ENCODE data around the gene AGTR1. TPM values are rescaled to one million over a fixed set of nuclear protein-coding genes. Genes with fewer than 3 reads are reported as not detected.
A peak's percentile ranks its signal among the peaks of the same experiment; 100 is the strongest.

AGTR1 gene
- total RNA-seq, 1 experiment from 2014 or later: not detected

DNA sequence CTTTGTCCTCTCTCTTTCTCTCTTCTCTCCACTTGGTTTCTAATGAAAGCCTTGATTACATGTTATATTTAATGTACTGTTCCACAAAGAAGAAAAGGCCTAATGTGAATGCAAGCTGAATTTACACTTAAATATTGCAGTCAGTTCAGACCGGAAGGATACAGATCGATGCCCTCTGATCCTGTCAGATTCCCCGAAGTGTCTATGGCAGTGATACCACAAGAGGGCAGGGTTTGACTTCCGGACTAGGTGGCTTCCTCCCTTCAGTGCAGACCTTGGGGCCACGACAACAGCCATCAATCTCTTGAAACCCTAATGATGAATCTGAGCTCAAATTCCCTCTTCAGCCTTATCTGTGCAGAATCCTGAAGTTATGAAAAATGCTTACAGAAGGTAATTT is 29.5 kb downstream of the AGTR1 start:
- Histone ChIP-seq H2AFZ (ENCODE audit: low read length) (no peak overlapping the region), H3K18ac (ENCODE audit: insufficient read length, low read depth, low read length) (no peak overlapping the region), H2BK20ac (ENCODE audit: low read depth, low read length, poor library complexity, severe bottlenecking) (no peak overlapping the region), H3K4ac (ENCODE audit: low read depth, low read length) (no peak overlapping the region), H2BK120ac (ENCODE audit: low read depth, low read length, poor library complexity, severe bottlenecking) (no peak overlapping the region), H2BK5ac (ENCODE audit: insufficient read length, low read length) (no peak overlapping the region), H3K56ac (ENCODE audit: insufficient read length, low read depth, low read length) (no peak overlapping the region), H2BK15ac (ENCODE audit: low read depth, low read length) (no peak overlapping the region), H3K79me2 (ENCODE audit: insufficient read depth, low read length) (no peaks in the 10 kb centered on the region), H3K23me2 (ENCODE audit: insufficient read length, low read depth, low read length, poor library complexity, severe bottlenecking) (no peaks in the 10 kb centered on the region), H4K91ac (ENCODE audit: insufficient read length, low read depth, low read length) (no peak overlapping the region), H4K8ac (replicated peaks; ENCODE audit: insufficient read length, low read depth, low read length) (no peak overlapping the region), H3K27me3 (ENCODE audit: insufficient read depth, low read length) (no peaks in the 10 kb centered on the region), H3K9me3 (ENCODE audit: control insufficient read depth, low read depth, low read length) (no peaks in the 10 kb centered on the region), H3K79me1 (ENCODE audit: insufficient read depth, low read depth, low read length, poor library complexity, severe bottlenecking) (no peaks in the 10 kb centered on the region), H3K4me2 (ENCODE audit: insufficient read depth, insufficient read length, low read length) (no peak overlapping the region), H2AK5ac (ENCODE audit: insufficient read length, low read length) (no peak overlapping the region), H3K14ac (ENCODE audit: insufficient read depth, low read length) (no peak overlapping the region), H3K4me1 (ENCODE audit: insufficient read depth, low read length) (no peaks in the 10 kb centered on the region), H2BK12ac (ENCODE audit: insufficient read length, low read depth, low read length) (no peak overlapping the region), H4K20me1 (ENCODE audit: control insufficient read depth, insufficient read depth, insufficient read length) (no peaks in the 10 kb centered on the region), H3K27ac (ENCODE audit: insufficient read length, low read depth, low read length) (no peak overlapping the region), H3T11ph (ENCODE audit: low read length) (no peak overlapping the region), H3K9ac (ENCODE audit: extremely low read depth, insufficient read length, low read length) (no peak overlapping the region), H4K5ac (ENCODE audit: insufficient read length, low read depth, low read length) (no peak overlapping the region), H3K23ac (ENCODE audit: insufficient read length, low read depth, low read length) (no peak overlapping the region)
- H3K27me3 Mint-ChIP-seq (ENCODE audit: low read depth): no peaks in the 10 kb centered on the region
- no peak overlapping the region for H3K27ac Mint-ChIP-seq
- no CpG with 5 or more reads among the region's 5 CpGs for WGBS (ENCODE audit: extremely low coverage, insufficient read length, low lambda C conversion rate)
- TF ChIP-seq, protein P1, sequence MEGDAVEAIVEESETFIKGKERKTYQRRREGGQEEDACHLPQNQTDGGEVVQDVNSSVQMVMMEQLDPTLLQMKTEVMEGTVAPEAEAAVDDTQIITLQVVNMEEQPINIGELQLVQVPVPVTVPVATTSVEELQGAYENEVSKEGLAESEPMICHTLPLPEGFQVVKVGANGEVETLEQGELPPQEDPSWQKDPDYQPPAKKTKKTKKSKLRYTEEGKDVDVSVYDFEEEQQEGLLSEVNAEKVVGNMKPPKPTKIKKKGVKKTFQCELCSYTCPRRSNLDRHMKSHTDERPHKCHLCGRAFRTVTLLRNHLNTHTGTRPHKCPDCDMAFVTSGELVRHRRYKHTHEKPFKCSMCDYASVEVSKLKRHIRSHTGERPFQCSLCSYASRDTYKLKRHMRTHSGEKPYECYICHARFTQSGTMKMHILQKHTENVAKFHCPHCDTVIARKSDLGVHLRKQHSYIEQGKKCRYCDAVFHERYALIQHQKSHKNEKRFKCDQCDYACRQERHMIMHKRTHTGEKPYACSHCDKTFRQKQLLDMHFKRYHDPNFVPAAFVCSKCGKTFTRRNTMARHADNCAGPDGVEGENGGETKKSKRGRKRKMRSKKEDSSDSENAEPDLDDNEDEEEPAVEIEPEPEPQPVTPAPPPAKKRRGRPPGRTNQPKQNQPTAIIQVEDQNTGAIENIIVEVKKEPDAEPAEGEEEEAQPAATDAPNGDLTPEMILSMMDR (conservative IDR thresholded peaks at IDR 0.05): peak; percentile 81
- 0 out of 4 replicates have a peak, but pooled peaks cover 0 to 2% of the 10 kb centered on the region in 2 experiments for H3K4me1 Mint-ChIP-seq
- no peak overlapping the region for H3K4me3 Mint-ChIP-seq
- H3K36me3 Mint-ChIP-seq (ENCODE audit: insufficient read depth in 1 of 3, low read depth in 3 of 3): no peaks in the 10 kb centered on the region
- H3K9me3 Mint-ChIP-seq: no peaks in the 10 kb centered on the region
- peak; percentile 68 for DNase-seq

Measured in H9 (cell line).